GM19455 (cell line): ENCODE measurements around the gene LRFN2.

Source experiments
- ATAC-seq: cut with Tn5 transposase; IDR thresholded peaks from one replicate; pipeline ENCODE4 v1.9.1; 2021; ENCODE audit not compliant: unreplicated experiment

LRFN2 gene

DNA sequence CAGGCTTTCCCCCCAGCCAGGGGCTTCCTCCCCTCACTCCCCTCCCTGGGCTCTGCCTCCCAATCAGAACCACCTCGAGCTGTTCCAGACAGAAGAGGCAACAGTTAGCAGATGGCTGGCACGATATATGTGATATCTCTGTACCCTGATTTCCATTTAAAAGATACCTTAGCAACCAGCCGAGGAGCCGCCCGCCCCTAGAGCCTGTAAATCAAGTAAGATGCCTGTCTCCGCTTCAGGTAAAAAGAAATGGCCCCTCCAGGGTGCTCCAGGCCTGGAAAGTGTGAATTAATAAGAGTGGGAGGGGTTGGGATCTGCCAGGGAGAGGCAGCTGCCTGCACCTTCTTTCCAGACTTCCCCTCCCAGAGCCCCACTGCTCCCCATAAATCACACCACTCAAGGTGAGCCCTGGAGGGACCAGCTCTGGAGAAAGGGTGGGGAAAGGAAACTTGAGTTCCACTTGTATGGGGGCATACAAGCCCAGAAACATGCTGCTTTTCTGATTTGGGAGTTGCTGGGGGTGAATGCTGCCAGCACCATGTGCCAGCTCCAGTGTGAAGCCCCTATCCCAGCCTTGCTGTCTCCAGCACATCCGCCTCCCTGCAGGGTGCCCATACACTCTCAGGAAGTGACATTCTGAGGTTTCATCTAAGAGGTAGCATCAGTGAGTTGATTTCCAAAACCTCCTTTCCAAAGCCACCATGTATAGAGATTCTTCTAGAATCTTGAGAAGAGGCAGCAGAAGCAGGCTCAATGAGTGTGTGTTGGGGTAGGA lies 148.0 kb downstream of the LRFN2 start:
- ATAC-seq = no peak

DNA sequence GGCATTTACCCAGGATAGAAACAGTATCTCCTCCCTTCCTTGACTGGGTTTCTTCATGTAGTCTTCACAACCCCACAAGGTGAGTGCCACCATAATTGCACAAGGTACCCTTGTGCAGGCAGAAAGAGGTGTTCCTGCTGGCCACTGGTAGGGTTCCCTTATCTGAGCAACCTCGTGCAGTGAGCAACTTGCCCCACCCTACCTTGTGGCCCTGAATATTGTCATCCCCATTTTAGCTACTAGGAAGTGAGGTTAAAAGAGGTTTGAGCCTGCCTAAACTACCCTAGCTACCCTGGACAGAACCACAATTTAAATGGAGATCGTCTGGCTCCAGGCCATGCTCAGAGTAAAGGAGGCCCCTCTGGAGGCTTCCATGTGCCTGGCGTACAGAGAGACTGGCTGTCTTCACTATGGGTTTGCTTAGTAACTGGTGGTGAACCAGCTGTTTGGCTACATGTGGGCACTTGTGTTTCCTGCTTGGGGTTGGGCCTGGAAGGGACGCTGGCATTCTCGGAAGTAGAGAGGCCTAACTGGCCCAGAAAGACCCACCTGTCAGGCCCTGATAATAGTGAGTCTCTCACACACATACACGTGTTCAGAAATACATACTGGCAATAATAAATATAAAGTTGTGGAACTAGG lies 148.8 kb downstream of the LRFN2 start:
- no peak for ATAC-seq

DNA sequence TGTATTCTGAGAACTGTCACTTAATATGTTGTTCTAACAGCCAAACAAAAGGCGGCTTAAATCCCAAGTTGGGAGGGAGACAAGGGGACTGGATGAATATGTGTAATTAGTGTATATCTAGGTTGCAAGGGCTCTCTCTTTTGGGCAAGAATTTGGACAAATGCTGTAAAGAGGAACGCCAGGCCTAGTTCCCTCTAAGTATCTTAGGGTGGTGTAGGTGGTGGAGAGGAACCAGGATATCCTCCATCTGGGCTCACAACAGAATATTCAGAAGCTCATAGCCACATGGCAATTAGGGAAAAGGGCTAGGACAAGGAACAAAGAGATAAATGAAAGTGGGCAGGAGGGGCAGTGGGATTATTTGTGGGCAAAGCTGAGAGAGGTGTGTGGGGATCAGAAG lies 149.5 kb downstream of the LRFN2 start:
- no peak for ATAC-seq

DNA sequence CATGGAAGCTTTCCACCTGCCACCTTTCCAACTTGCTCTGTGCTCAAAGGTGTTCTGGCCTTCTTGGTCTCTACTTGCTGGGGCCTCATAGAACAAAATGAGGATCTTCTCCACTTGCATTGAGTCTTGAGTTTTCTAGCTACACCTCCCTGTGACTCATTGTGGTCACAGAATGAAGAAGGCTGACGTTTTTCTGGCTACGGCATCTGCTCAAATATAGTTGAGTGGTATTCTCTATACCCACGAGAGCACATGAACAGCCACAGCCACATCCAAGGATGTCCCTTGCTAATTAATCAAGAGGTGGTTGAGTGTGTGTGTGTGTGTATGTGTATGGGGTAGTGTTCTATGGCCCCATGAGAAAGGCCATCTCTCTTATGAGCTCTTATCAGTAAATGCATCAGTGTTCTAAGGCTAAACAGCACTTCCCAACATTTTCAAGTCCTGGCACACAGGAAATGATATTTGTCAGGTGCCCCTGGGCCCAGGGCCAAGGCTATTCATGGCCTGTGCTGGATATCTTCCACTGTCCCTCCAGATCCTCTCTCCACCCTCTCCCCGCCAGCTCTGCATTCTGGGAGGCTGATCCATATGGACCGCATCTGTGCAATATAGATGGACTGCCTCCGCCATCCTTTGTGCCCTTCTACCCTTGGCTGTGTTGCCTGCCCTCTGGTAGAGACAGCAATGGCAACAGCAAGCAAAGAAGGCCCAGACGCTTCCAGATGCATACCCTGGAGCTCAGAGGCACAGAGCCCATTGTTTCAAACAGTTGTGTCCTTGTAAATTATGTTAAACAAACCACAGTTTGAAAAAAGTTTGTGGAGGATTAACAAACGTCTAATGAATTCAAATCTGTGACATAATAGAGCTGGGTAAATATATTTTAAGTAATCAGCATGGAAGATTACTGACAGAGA lies 150.2 kb downstream of the LRFN2 start:
- no peak for ATAC-seq

DNA sequence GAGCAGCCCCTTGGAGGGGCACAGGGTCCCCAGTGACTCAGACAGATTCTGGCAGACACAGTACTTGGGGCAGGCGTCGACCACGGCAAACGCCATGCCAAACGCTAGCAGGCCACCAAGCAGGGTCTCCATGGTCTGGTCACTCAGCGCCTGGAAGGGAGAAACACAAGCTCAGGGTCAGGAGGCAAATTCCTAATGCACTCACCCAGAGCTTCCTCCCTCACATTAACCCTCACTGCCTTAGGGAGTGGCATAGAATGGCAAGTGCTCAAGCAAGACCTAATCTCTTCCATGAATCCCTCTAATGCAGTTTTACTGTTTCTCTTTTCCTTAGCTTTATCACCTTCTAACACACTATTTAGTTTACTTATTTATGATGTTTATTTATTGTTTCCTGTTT lies 154.2 kb downstream of the LRFN2 start:
- ATAC-seq = no peak

DNA sequence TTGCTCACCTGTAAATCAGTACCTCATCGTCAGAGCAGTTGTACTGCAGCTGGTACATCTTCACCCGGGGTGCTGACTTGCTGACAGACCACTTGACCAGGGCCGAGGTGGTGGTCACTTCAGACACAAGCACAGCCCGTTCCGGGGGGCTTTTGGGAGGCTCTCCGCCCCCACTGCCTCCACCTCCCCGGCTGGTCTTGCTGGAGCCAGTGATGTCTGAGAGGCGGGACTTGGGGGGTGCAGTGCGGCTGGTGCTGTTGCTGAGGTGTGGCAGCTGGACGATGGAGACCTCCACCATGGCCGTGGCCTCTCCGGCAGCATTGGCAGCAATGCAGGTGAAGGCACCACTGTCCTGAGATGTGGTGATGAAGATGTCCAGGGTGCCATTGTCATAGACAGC lies 155.5 kb downstream of the LRFN2 start:
- no peak for ATAC-seq

DNA sequence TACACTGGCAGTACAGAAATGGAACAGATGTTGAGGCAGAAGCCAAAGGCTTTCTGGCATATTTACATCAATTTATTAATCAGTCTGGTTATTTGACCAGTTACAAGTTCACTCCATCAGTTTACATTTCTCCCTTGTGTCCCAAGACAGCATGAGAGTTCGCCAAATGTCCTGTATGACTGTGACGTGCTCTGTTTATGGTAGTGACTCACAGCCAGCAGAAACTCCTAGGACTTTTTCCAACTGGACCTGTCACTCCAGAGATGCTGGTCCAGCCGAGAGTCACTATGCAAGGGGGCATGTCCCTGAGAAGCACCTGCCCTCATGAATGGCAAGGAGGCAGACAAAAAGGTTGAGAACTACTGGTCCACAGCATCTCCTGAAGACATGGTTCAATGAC lies 160.0 kb downstream of the LRFN2 start:
- ATAC-seq = no peak

DNA sequence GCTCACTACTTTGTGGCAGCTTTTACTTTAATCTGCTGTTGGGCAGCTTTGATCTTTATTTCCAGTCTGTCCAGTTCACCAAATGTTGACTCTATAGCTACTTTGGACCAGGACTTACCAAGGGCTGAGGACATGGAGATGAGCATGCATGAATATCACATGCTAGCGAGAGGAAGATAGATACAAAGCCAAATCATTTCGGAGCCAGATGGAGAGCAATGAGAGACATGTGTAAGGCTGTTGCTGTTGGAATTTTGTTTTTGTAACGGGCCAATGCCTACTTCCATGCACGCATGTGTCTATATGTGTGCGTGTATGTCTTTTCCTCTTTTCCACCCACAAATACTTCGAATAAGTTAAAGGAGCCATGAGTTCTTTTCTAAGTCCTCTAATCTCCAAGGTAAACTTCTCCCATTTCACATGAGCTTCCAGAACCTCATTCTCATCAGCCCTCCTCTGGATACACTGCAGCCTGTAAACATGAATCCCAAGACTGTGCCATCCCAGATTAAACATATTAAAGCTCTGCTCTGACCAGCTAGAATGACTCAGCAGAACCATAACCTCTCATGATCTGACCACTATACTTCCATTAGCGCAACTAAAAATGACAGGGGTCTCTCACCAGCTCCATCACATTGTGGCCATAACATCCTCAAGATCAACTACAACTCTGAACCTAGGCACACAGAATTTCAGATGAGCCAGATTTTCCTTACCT lies 160.7 kb downstream of the LRFN2 start:
- no peak for ATAC-seq

DNA sequence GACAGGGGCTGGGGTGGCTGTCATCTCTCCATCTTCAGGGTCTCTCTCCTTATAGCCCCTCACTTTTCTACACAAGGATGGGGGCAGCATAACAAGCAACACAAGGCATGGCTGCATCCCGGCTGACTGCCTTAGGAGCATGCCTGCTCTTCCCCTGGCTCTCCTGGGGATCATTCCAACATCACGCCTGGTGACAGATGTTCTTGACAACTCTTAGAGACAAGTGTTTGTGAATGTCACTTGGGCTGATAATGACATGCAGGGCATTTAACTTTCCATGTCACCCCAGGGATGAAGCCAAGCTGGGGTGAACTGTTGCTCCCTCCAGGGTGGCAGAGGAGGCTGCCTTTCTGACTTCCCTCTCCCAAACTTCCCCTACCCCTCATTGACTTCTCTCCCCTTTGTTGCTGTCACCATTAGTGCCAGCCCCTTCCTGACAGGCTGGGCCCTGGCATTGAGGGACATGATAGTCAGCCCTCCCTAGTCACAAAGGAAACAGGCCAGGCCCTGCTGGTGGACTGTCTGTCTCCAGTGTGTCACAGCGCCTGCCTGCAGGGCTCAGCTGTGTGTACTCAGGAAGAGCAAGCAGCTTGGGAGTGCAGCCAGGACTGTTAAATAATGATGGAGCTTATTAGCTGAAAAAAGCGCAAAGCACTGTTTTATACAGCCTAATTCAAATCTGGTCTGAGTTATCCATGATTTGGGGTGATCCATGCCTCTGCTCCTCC lies 161.8 kb downstream of the LRFN2 start:
- ATAC-seq = no peak

DNA sequence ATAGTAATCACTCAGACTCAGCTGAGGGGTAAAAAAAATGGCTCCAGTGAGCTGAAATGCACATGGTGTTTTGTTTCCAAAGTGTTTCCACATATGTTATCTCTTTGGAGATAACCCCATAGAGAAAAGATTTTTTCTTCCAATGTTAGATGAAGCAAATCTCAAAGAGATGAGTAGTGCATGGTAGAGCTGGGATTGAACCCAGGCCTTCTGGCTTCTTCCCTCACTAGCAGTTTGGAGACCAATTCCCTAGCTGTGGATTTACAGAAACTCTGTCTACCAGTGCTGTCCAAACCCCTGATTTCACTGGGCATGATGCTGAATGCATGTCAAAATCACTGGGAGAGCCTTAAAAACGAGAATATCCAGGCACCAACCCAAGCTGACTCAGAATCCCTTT lies 165.1 kb downstream of the LRFN2 start:
- ATAC-seq = no peak

DNA sequence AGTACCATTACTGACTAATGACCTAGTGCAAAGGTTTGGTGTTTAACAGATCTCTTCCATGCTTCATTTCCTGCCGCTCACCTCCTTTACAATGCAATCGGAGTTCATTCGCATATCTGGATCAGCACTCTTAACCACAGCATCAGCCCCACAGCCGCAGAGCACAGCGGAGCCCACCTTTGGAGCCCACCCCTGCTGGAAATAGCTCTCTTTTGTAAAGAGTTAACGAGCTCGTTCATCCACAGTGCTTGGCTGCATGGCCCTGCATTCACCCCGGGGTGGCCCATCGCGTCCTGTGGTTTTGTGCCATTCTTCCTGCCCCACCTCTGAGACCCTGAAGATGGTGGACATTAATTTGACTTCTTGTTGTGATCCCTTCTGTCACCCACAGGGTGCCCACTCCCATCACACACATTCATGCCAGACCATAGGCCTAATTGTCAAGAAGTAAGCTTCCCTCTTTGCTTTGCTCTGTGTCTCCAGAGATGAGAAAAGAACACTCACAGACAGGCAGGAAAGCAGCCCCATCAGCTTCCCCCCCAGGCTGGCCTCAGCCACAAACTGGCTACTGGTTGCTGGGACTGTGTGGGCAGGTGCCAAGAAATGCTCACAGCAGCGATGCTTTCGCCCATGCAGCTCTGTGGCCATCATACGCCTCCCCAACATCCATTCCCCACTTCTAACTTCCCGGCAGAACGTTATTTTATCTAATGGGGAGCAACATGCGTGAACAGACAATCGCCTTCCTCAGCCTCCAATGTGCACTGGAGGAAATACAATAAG lies 167.0 kb downstream of the LRFN2 start:
- ATAC-seq = no peak

DNA sequence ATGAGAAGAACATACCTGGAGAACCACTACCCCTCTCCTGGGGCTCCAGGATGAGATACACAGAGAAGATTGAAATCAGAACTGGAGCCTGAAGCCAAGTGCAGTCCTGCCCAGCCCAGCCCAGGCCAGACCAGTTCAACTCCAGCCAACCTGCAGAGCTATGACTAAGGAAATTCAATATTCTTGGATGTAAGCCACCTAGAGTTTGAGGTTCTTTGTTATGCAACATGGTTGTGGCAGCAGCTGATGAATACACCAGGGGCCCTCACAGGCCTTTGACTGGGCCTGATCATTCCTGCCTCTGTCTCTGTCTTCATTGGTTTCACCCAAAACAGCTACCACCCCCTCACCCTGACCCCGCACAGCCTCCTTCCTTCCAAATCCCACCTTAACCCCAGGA lies 167.8 kb downstream of the LRFN2 start:
- ATAC-seq = no peak

DNA sequence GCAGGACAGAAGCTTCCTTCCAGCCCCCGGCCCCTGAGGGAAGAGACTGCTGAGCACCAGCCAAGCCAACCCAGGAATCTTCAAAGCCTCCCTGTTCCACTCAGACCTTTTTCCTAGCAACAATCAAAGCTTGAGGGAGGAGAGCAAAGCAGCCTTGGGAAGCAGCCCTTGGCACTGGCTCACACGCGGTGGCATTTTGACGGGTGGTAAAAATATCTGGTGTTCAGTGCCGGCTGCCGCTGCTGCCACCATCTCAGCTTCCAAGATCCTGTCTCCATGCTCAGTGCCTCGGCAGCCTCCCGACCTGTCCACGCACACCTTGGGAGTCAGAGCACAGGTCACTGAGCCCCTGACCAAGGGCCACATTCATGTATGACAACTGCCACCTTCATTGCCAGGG lies 170.1 kb downstream of the LRFN2 start:
- no peak for ATAC-seq

DNA sequence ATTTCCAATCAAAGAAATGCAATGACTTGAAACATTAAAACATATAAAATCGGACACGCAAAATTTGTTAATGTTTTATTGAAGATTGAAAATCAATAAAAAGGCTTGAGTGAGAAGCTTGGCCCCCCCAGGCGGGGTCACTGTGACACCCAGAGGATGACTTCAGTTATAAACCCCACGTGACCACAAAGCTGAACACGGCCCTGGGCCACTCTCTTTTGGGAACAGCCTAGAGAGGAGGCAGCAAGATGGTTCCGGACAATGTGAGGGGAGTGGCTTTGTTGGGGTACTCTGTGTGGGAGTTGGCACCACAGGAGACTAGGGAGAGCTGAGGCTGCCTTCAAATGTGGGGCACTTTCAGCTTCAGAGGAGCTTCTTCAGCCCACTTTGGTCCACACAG lies 172.5 kb downstream of the LRFN2 start:
- no peak for ATAC-seq

DNA sequence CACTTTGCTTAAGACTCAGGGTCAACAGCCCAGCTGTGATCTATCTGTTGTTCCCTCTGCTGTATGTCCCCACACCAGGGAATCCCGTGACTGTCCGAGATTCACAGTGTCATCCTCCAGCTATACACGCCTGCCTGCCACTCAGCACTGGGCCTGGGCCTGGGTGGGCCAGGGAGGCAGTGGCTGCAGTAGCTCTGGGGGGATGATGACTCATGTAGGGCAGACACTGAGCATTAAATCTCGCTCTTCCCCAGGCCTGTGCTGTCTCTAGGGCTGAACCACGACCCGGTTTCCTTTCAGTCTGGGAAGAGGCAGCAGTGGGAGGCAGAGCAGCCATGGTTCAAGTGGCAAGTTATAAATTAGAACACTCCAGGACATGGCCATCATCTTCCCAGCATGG lies 173.9 kb downstream of the LRFN2 start:
- no peak for ATAC-seq

DNA sequence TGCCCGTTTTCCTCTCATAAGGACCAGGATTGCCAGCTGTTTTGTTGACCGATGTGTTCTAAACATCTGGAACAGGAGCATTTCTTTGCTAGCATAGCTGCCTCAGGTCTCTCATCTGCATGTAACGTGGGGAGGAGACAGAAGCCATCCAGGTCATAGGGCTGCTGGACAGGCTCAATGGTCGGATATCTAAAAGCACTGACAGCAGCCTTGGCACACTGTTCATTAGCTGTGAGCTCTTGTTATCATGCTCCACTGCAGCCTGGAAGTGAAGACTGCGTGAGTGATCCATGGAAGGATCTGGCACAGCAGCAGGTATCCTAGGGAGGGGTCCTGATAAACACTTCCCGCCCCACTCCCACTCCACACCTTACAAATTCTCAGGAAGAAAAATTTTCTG lies 175.3 kb downstream of the LRFN2 start:
- no peak for ATAC-seq

DNA sequence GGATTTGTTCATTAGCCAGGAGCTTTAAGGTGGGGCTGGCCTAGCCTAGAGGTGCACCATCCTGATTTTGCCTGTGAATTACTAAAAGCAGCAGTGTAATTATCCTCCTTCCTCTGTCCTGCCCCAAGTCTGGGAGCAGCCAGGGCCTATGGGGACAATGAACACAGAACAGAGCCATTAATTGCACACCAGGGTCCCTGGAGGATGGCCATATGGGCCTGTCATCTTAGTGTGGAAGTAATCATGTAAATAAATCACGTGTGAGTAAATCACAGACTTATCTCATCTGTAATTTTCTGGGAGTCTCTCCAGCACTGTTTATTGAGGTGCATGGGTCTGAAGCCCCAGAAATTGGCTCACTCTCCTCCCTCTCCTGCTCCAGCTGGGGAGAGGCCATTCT lies 176.3 kb downstream of the LRFN2 start:
- ATAC-seq = no peak

DNA sequence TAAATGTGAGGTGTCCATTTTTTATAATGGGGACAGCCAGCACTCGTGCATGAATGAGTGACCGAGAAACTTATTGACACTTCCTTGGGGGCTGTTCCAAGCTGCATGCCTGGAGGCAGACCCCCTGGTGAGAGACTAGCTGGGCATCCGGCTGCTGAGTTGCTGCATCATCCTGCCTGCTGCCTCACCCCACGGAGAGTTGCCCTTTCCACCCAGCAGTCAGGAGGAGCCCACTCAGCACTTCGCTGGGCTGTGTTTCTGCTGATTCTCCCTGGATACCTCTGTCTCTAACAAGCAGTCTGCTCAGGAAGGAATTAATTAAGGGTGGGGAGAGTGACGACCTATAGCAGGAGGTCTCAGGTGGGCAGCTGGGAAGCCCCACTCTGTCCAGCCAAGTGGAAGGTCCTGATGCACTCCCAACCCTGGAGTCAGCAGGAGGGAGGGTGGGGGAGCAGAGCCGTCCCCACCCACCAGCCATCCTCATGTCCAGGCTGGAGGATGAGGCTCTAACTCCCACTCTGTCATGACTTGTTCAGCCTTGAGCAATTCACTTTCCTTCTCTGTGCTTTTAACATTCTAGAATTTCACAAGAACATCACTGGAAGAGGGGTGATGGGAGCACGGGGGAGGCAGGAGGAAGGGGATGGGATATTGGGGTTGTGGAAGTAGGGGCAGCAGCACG lies 177.3 kb downstream of the LRFN2 start:
- ATAC-seq = no peak
